ENCODE data around the gene SORCS2.

DNA sequence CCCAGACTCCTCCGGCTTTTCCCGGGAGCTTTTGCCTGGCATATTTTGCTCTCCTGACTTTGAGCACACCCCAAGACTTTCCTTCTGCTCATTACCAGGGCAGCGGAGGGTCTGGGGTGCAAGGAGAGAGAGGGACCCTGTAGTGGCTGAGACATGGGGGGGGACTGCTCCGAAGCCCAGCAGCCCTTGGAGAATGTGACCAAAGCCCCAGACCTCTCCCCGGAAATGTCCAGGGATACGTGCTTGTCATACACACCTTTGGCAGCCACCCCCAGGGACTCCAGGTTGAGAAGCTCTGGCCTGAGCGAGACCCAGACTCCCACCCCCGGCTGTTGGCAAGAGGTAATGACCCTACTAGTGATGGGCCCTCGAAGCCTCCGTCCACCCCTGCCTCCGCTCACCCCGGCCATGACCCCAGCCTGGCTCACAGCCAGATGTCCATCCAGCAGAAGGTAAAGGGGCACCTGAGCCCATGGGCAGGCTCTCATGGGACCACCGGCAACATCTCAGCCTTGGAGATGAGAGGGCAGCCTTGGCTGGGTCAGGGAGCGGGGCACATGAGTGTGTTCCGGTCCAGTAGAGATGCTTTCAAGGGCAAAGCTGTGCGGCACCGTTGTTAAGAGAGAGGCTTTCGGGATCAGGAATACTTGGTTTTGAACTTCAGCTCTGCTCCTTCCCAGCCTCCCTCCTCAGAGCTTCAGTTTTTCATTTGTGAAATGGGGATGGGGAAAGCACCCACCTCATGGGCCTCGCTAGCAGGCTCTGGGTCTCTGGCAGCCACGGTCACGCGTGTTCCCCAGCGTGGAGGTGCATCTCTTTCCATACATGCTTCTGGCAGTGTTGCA lies 240.4 kb downstream of the SORCS2 start:
- TF ChIP-seq, protein P1, sequence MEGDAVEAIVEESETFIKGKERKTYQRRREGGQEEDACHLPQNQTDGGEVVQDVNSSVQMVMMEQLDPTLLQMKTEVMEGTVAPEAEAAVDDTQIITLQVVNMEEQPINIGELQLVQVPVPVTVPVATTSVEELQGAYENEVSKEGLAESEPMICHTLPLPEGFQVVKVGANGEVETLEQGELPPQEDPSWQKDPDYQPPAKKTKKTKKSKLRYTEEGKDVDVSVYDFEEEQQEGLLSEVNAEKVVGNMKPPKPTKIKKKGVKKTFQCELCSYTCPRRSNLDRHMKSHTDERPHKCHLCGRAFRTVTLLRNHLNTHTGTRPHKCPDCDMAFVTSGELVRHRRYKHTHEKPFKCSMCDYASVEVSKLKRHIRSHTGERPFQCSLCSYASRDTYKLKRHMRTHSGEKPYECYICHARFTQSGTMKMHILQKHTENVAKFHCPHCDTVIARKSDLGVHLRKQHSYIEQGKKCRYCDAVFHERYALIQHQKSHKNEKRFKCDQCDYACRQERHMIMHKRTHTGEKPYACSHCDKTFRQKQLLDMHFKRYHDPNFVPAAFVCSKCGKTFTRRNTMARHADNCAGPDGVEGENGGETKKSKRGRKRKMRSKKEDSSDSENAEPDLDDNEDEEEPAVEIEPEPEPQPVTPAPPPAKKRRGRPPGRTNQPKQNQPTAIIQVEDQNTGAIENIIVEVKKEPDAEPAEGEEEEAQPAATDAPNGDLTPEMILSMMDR (IDR thresholded peaks at IDR 0.05) = no peak
- TF ChIP-seq, protein P2, sequence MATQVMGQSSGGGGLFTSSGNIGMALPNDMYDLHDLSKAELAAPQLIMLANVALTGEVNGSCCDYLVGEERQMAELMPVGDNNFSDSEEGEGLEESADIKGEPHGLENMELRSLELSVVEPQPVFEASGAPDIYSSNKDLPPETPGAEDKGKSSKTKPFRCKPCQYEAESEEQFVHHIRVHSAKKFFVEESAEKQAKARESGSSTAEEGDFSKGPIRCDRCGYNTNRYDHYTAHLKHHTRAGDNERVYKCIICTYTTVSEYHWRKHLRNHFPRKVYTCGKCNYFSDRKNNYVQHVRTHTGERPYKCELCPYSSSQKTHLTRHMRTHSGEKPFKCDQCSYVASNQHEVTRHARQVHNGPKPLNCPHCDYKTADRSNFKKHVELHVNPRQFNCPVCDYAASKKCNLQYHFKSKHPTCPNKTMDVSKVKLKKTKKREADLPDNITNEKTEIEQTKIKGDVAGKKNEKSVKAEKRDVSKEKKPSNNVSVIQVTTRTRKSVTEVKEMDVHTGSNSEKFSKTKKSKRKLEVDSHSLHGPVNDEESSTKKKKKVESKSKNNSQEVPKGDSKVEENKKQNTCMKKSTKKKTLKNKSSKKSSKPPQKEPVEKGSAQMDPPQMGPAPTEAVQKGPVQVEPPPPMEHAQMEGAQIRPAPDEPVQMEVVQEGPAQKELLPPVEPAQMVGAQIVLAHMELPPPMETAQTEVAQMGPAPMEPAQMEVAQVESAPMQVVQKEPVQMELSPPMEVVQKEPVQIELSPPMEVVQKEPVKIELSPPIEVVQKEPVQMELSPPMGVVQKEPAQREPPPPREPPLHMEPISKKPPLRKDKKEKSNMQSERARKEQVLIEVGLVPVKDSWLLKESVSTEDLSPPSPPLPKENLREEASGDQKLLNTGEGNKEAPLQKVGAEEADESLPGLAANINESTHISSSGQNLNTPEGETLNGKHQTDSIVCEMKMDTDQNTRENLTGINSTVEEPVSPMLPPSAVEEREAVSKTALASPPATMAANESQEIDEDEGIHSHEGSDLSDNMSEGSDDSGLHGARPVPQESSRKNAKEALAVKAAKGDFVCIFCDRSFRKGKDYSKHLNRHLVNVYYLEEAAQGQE (IDR thresholded peaks at IDR 0.05; ENCODE audit: insufficient read depth in 1 of 2, low read depth in 2 of 2, low read length in 1 of 2) = no peak
- no peak for TF ChIP-seq POLR2AphosphoS5 (IDR thresholded peaks at IDR 0.05; ENCODE audit: low read depth, low read length)

All from Panc1 (cell line).